ENCODE data around the gene AUTS2. TPM values are rescaled to one million over a fixed set of nuclear protein-coding genes. Genes with fewer than 3 reads are reported as not detected.
A peak's percentile ranks its signal among the peaks of the same experiment; 100 is the strongest.

Gene AUTS2
- polyA plus RNA-seq, 6 donors from 2014 or later: 8.8 to 28.0 (median 20.9) TPM

DNA sequence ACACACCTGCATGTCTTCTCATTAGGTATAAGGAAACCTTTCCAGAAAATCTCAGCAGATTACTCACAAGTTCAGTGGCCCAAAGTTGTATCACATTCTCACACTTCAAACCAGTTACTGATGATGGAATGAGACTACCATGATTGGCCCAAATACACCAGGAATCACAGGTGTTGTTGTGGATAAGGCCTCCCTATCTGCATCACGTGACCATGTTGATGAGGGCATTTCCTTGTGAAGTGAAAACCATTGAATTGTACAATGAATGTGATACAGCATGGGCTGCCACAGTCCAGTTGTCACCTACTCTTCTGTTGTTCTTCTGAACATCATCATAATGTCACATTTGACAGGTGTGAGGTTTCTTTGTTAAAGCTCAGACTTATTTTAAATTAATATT lies 431.7 kb downstream of the AUTS2 start:
- H3K4me1 Mint-ChIP-seq: peaks cover 26 to 46% (median 40%) of the 10 kb centered on the region in 3 donors
- ATAC-seq (ENCODE audit: low read depth in 2 of 2): no peak

DNA sequence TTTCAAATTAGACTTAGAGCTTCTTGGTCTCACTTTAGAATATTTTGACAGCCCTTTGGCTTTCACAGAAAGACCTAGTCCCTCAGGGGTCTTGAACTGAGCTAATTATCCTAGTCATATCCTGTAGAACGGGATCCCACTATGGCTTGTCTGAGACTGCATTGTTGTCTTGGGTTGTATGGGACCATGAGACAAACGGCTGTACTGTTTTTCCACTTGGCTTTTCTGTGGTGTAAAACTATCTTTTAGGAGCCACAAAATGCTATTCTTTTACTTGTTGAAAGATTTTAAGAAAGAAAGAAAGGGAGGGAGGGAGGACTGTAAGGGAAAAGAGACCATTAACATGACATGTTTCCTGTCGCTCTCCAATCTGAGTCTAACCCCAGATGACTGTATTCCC lies 432.5 kb downstream of the AUTS2 start:
- Mint-ChIP-seq H3K4me1 (peaks cover 26 to 48% (median 42%) of the 10 kb centered on the region in 3 donors), H3K27ac (no peak overlapping the region), H3K27me3 (no peaks in the 10 kb centered on the region), H3K36me3 (no peaks in the 10 kb centered on the region), H3K4me3 (no peak overlapping the region), H3K9me3 (peaks cover 0 to 3% (median 0%) of the 10 kb centered on the region in 7 donors)
- DNase-seq (no peak), ATAC-seq (ENCODE audit: low read depth in 2 of 2) (no peak)

More for the DNA sequence above, 431.7 kb downstream of the AUTS2 start:
- H3K9me3 Mint-ChIP-seq: peaks cover 0 to 3% (median 0%) of the 10 kb centered on the region in 7 donors
- H3K36me3 Mint-ChIP-seq: no peaks in the 10 kb centered on the region
- H3K27me3 Mint-ChIP-seq: no peaks in the 10 kb centered on the region
- no peak overlapping the region for H3K4me3 Mint-ChIP-seq
- no peak for DNase-seq
- no peak overlapping the region for H3K27ac Mint-ChIP-seq

DNA sequence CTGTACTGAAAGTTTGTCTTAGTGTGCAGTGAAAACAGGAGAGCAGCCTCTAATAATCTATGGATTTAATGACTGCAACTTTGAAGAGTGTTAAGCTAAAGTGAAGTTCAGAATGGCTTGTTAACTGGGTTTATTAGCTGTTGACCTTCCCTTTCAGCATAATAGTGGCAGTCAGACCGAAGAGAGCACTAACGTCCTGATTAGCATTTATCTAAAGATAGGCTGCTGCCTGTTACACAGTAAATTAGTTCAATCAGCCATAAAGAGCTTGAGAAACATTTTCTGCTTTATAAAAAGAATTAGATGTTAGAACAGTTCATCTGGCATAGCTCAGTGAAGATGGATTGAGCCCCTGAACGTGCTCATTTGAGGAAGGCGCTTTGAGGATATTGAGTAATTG lies 433.0 kb downstream of the AUTS2 start:
- DNase-seq (no peak), ATAC-seq (ENCODE audit: low read depth in 2 of 2) (no peak)
- no peak overlapping the region for H3K27ac Mint-ChIP-seq
- no peaks in the 10 kb centered on the region for H3K36me3 Mint-ChIP-seq
- peaks cover 22 to 45% (median 41%) of the 10 kb centered on the region in 3 donors for H3K4me1 Mint-ChIP-seq
- H3K27me3 Mint-ChIP-seq: no peaks in the 10 kb centered on the region
- peaks cover 0 to 3% (median 0%) of the 10 kb centered on the region in 7 donors for H3K9me3 Mint-ChIP-seq
- H3K4me3 Mint-ChIP-seq: no peak overlapping the region

DNA sequence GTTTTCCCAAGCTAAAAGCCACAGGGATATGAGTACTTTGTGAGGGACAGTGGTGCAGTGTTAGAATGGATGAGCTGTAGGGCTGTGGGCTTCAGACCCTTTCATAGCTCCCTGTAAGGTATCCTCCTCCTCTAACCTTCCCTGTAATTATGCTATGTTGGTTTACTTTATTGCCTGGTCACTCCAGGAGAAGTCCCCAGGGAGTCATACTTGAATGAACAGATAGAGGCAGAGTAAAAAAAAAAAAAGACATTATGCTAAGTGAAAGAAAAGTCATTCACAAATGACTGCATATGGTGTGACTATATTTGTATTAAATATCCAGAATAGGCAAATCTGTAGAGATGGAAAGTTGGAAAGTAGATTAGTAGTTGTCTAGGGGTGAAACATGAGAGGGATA lies 434.4 kb downstream of the AUTS2 start:
- Mint-ChIP-seq H3K36me3 (no peaks in the 10 kb centered on the region), H3K4me1 (peaks cover 16 to 46% (median 33%) of the 10 kb centered on the region in 3 donors), H3K27me3 (no peaks in the 10 kb centered on the region), H3K4me3 (no peak overlapping the region), H3K9me3 (peaks cover 0 to 3% (median 0%) of the 10 kb centered on the region in 7 donors), H3K27ac (peak overlapping the region in 1 of 6 donors; percentile 68)
- DNase-seq: no peak
- no peak for ATAC-seq (ENCODE audit: low read depth in 2 of 2)

DNA sequence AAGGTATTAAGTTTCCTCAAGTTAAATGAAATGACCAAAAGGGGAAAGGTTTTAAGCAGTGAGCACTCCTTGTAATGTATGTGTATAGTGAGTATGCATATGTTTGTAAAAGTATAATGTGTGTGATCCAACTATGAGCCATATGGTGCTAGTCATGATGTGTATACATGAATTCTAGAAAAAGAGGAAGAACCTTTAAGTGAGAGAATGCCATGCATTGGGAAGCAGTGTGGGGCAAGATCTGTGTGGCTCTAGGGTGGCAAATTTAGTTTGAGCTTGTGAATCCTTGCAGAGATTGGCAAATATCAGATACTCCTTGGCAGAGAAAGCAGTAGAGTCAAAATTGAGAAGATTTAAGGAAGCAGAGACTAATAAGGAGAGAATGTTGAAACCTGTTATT lies 435.0 kb downstream of the AUTS2 start:
- peaks cover 0 to 3% (median 0%) of the 10 kb centered on the region in 7 donors for H3K9me3 Mint-ChIP-seq

GRCh38 chr7:70034999-70035398 lies 436.7 kb downstream of the AUTS2 start:
- no peak for ATAC-seq (ENCODE audit: low read depth in 2 of 2)
- no peak overlapping the region for H3K27ac Mint-ChIP-seq
- H3K4me3 Mint-ChIP-seq: no peak overlapping the region
- no peaks in the 10 kb centered on the region for H3K36me3 Mint-ChIP-seq
- DNase-seq: no peak
- peaks cover 5 to 38% (median 27%) of the 10 kb centered on the region in 3 donors for H3K4me1 Mint-ChIP-seq
- no peaks in the 10 kb centered on the region for H3K27me3 Mint-ChIP-seq
- peaks cover 0 to 3% (median 0%) of the 10 kb centered on the region in 7 donors for H3K9me3 Mint-ChIP-seq

More for the DNA sequence above, 435.0 kb downstream of the AUTS2 start:
- no peak for ATAC-seq (ENCODE audit: low read depth in 2 of 2)
- peaks cover 10 to 44% (median 32%) of the 10 kb centered on the region in 3 donors for H3K4me1 Mint-ChIP-seq
- peak overlapping the region in 1 of 6 donors; percentile 9 for H3K27ac Mint-ChIP-seq
- H3K27me3 Mint-ChIP-seq: no peaks in the 10 kb centered on the region
- H3K4me3 Mint-ChIP-seq: no peak overlapping the region
- DNase-seq: no peak
- no peaks in the 10 kb centered on the region for H3K36me3 Mint-ChIP-seq

GRCh38 chr7:70035519-70035918 lies 437.2 kb downstream of the AUTS2 start:
- no peak for ATAC-seq (ENCODE audit: low read depth in 2 of 2)
- no peaks in the 10 kb centered on the region for H3K27me3 Mint-ChIP-seq

DNA sequence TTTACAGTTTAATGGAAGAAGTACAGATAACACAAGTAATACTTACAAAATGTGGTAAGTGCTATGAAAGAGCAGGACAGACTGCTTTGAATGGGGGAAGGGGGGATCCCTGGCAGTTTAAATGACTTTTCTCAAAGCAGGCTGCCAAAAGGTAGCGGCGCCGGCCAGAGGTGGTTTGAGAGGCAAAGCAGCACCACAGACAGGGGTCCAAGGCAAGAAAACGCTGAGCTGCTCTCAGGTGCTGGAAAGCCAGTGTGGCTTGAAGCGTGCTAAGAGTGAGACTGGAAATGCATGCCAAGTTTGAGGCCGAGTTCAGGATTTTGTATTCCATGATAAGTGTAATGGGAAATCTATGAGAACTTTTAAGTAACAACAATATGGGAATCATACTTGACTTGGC lies 437.7 kb downstream of the AUTS2 start:
- Mint-ChIP-seq H3K4me1 (peaks cover 5 to 38% (median 27%) of the 10 kb centered on the region in 3 donors), H3K4me3 (no peak overlapping the region), H3K27ac (peak overlapping the region in 2 of 6 donors; percentile 4 to 19), H3K9me3 (peaks cover 0 to 3% (median 0%) of the 10 kb centered on the region in 7 donors), H3K27me3 (no peaks in the 10 kb centered on the region), H3K36me3 (no peaks in the 10 kb centered on the region)
- ATAC-seq (ENCODE audit: low read depth in 2 of 2) (no peak), DNase-seq (no peak)

More at GRCh38 chr7:70035519-70035918, 437.2 kb downstream of the AUTS2 start:
- H3K27ac Mint-ChIP-seq: peak overlapping the region in 1 of 6 donors; percentile 19
- no peak overlapping the region for H3K4me3 Mint-ChIP-seq
- DNase-seq: no peak
- peaks cover 0 to 3% (median 0%) of the 10 kb centered on the region in 7 donors for H3K9me3 Mint-ChIP-seq
- H3K4me1 Mint-ChIP-seq: peaks cover 5 to 38% (median 27%) of the 10 kb centered on the region in 3 donors
- H3K36me3 Mint-ChIP-seq: no peaks in the 10 kb centered on the region

DNA sequence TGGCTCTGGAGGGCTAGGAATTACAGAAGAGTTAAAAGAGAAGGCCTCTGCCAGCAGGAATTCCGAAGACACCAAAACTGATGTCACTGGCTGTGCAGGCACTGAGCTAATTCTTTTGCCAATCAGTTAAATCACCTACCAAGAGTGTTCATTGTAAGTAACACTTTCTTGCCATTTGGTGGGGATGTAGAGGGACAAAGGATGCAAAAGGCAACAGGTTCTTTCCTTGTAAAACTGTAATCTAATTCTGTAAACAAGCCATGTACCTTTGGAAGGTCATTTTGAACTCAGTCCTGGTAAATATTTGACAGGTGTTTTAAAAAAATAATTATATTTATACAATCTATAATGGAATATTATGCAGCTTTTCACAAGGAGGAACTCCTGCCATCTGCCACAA lies 438.4 kb downstream of the AUTS2 start:
- no peaks in the 10 kb centered on the region for H3K36me3 Mint-ChIP-seq
- H3K9me3 Mint-ChIP-seq: peaks cover 0 to 3% (median 0%) of the 10 kb centered on the region in 7 donors
- ATAC-seq (ENCODE audit: low read depth in 2 of 2): no peak
- H3K4me3 Mint-ChIP-seq: no peak overlapping the region
- H3K27me3 Mint-ChIP-seq: no peaks in the 10 kb centered on the region
- peaks cover 5 to 38% (median 27%) of the 10 kb centered on the region in 3 donors for H3K4me1 Mint-ChIP-seq
- peak overlapping the region in 2 of 6 donors; percentile 18 to 44 for H3K27ac Mint-ChIP-seq
- no peak for DNase-seq

- Mint-ChIP-seq H3K27me3 (no peaks in the 10 kb centered on the region), H3K4me3 (no peak overlapping the region), H3K9me3 (peaks cover 0 to 3% (median 0%) of the 10 kb centered on the region in 7 donors), H3K36me3 (no peaks in the 10 kb centered on the region), H3K27ac (peak overlapping the region in 2 of 6 donors; percentile 18 to 44), H3K4me1 (peaks cover 5 to 36% (median 27%) of the 10 kb centered on the region in 3 donors)
- ATAC-seq (ENCODE audit: low read depth in 2 of 2) (no peak), DNase-seq (no peak)
Measured at GRCh38 chr7:70037171-70037933, 439.1 kb downstream of the AUTS2 start.

GRCh38 chr7:70040051-70040450 lies 441.8 kb downstream of the AUTS2 start:
- no peaks in the 10 kb centered on the region for H3K27me3 Mint-ChIP-seq
- H3K4me1 Mint-ChIP-seq: peaks cover 2 to 19% (median 11%) of the 10 kb centered on the region in 3 donors
- no peak overlapping the region for H3K4me3 Mint-ChIP-seq
- peak overlapping the region in 3 of 6 donors; percentile 38 to 81 (median 65) for H3K27ac Mint-ChIP-seq
- DNase-seq: no peak
- H3K9me3 Mint-ChIP-seq: no peaks in the 10 kb centered on the region
- ATAC-seq (ENCODE audit: low read depth in 2 of 2): no peak
- no peaks in the 10 kb centered on the region for H3K36me3 Mint-ChIP-seq

DNA sequence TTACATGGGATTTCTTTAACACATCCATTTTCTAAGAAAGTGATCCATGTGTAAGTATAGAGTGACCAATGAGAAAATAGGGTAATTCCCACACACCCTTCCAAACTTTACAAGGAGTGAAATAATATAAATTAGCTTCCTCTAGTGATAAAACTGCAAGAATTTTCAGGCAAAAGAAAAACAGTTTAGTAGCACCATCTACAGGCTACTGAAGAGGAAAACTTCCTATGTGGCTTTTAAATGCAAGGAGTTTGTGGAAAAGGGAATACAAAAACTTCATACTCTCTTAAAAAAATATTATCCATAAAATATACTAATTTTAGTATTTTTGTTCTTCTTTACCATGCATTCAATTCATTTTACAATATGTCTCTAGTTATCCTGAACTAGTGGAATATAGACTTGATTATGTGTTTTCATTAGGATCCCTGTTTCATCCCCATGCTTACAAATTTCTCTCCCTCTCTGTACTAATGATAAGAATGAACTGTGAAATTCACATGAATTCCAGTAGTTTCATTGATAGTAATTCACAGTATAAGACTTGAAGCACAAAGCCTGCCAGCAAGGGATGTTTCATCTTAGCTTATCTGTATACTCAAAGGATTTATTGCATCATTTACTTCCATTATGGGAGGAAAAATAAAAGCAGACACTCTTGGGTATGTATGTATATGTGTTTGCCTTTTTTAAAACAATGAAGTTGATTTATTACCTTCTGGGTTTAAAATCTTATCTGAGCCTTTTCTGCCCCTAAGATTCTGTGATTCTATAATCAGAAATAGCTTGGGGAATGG lies 442.9 kb downstream of the AUTS2 start:
- DNase-seq (no peak), ATAC-seq (ENCODE audit: low read depth in 2 of 2) (no peak)
- Mint-ChIP-seq H3K9me3 (no peaks in the 10 kb centered on the region), H3K4me3 (no peak overlapping the region), H3K27me3 (no peaks in the 10 kb centered on the region), H3K4me1 (peaks cover 2 to 17% (median 6%) of the 10 kb centered on the region in 3 donors), H3K27ac (peak overlapping the region in 2 of 6 donors; percentile 12 to 72), H3K36me3 (no peaks in the 10 kb centered on the region)

- Mint-ChIP-seq H3K4me1 (peaks cover 4 to 10% (median 8%) of the 10 kb centered on the region in 3 donors), H3K27me3 (no peaks in the 10 kb centered on the region), H3K36me3 (no peaks in the 10 kb centered on the region), H3K4me3 (no peak overlapping the region), H3K9me3 (no peaks in the 10 kb centered on the region), H3K27ac (no peak overlapping the region)
- DNase-seq (no peak), ATAC-seq (ENCODE audit: low read depth in 2 of 2) (no peak)
Measured at GRCh38 chr7:70042533-70042932, 444.3 kb downstream of the AUTS2 start.

All from naive B cell (primary cell).